ENCODE data around the gene ZBTB16. TPM values are rescaled to one million over a fixed set of nuclear protein-coding genes. Genes with fewer than 3 reads are reported as not detected.

Gene ZBTB16
- total and polyA plus RNA-seq, 2 donors (not counting 3 experiments of a cell fraction or from before 2014, with no cell fraction given): 9.8 to 20.3 TPM

DNA sequence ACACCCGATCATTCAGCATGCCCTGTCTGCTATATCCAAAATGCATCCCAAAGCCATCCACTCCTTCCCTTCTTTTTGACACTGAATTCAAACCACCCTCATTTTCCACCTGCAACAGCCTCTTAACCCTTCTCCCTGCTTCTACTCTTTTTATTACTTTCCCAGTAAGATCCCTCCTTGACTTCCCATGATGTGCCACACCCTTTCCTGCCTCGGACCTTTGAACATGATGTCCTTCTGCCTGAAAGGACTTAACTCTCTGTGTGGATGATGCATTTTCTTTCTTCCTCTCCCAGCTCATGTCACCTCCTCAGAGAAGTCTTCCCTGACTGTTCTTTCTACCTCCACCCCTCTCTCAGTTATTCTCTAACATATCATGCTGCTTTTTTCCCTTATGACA lies 48.1 kb upstream of the ZBTB16 start:
- Histone ChIP-seq H3K36me3 (ENCODE audit: control insufficient read depth in 2 of 2, extremely low read depth in 1 of 2, insufficient read depth in 2 of 2, low read length in 2 of 2) (no peaks in the 10 kb centered on the region), H3K9ac (replicated peaks; ENCODE audit: extremely low read depth, insufficient read depth, low read length) (no peak overlapping the region), H2AFZ (ENCODE audit: low read depth, low read length) (no peak overlapping the region), H4K20me1 (replicated peaks; ENCODE audit: control insufficient read depth, extremely low read depth, insufficient read depth, low read length) (no peaks in the 10 kb centered on the region), H3K79me2 (ENCODE audit: control insufficient read depth, insufficient read depth, low read length) (no peaks in the 10 kb centered on the region), H3K4me1 (ENCODE audit: control insufficient read depth, extremely low read depth, insufficient read depth, low read length) (no peaks in the 10 kb centered on the region), H3K27me3 (ENCODE audit: control insufficient read depth in 2 of 2, insufficient read depth in 2 of 2, low read length in 2 of 2) (peaks cover 2 to 3% of the 10 kb centered on the region in 2 experiments), H3K4me2 (ENCODE audit: insufficient read depth, low read length) (no peak overlapping the region), H3K9me3 (replicated peaks; ENCODE audit: control insufficient read depth, insufficient read depth, low read length) (no peaks in the 10 kb centered on the region), H3K4me3 (replicated peaks in 1 of 3; ENCODE audit: insufficient read depth in 1 of 3, low read depth in 1 of 3, low read length in 3 of 3) (no peak overlapping the region), H3K9me1 (replicated peaks; ENCODE audit: control insufficient read depth, extremely low read depth, insufficient read depth, low read length) (no peaks in the 10 kb centered on the region), H3K27ac (ENCODE audit: insufficient read depth, low read depth, low read length) (no peak overlapping the region)
- no TSS peak for BruUV-seq (replicated peaks)
- POLR2A ChIA-PET: no interaction called here
- intact Hi-C loops (cut with micrococcal nuclease) (no loop called here), dilution Hi-C loops (cut with MboI; ENCODE audit: extremely low pct_ligation_motif_present, low sequenced_read_pairs) (no loop called here)
- no peak for TF ChIP-seq POLR2AphosphoS5 (IDR thresholded peaks at IDR 0.05; ENCODE audit: insufficient read depth, low read depth, low read length)
- TF ChIP-seq JUN (IDR thresholded peaks at IDR 0.05; ENCODE audit: borderline replicate concordance, insufficient read depth, insufficient read length, low read depth): no peak
- TF ChIP-seq FOS (IDR thresholded peaks at IDR 0.05; ENCODE audit: borderline replicate concordance, insufficient read depth, low read length): no peak
- TF ChIP-seq MAX (IDR thresholded peaks at IDR 0.05; ENCODE audit: insufficient read depth, insufficient read length): no peak
- no peak for TF ChIP-seq EZH2 (IDR thresholded peaks at IDR 0.05; ENCODE audit: borderline replicate concordance, low read depth, low read length, severe bottlenecking)
- no peak for TF ChIP-seq POLR2A (IDR thresholded peaks at IDR 0.05; ENCODE audit: low read depth, low read length)
- TF ChIP-seq GATA2 (IDR thresholded peaks at IDR 0.05; ENCODE audit: insufficient read depth, insufficient read length, low read depth, low read length): no peak
- CTCF ChIA-PET: no interaction called here
- DNase-seq (ENCODE audit: low read depth, low spot score): no peak
- no peak for FAIRE-seq

- intact Hi-C loops (cut with micrococcal nuclease): no loop called here
- FAIRE-seq: no peak
- Histone ChIP-seq H3K9ac (replicated peaks; ENCODE audit: extremely low read depth, insufficient read depth, low read length) (no peak overlapping the region), H3K4me1 (ENCODE audit: control insufficient read depth, extremely low read depth, insufficient read depth, low read length) (no peaks in the 10 kb centered on the region), H3K9me1 (replicated peaks; ENCODE audit: control insufficient read depth, extremely low read depth, insufficient read depth, low read length) (no peaks in the 10 kb centered on the region), H3K79me2 (ENCODE audit: control insufficient read depth, insufficient read depth, low read length) (no peaks in the 10 kb centered on the region), H3K4me2 (ENCODE audit: insufficient read depth, low read length) (no peak overlapping the region), H2AFZ (ENCODE audit: low read depth, low read length) (no peak overlapping the region), H3K27ac (ENCODE audit: insufficient read depth, low read depth, low read length) (no peak overlapping the region), H3K4me3 (replicated peaks in 1 of 3; ENCODE audit: insufficient read depth in 1 of 3, low read depth in 1 of 3, low read length in 3 of 3) (no peak overlapping the region), H3K36me3 (ENCODE audit: control insufficient read depth in 2 of 2, extremely low read depth in 1 of 2, insufficient read depth in 2 of 2, low read length in 2 of 2) (no peaks in the 10 kb centered on the region), H4K20me1 (replicated peaks; ENCODE audit: control insufficient read depth, extremely low read depth, insufficient read depth, low read length) (no peaks in the 10 kb centered on the region), H3K9me3 (replicated peaks; ENCODE audit: control insufficient read depth, insufficient read depth, low read length) (no peaks in the 10 kb centered on the region), H3K27me3 (ENCODE audit: control insufficient read depth in 2 of 2, insufficient read depth in 2 of 2, low read length in 2 of 2) (peaks cover 0 to 3% of the 10 kb centered on the region in 2 experiments)
- dilution Hi-C loops (cut with MboI; ENCODE audit: extremely low pct_ligation_motif_present, low sequenced_read_pairs): no loop called here
- ChIA-PET POLR2A (no interaction called here), CTCF (interaction anchor here (1.5 to 3.1 kb wide), 2 partner anchors 12 to 246 kb away, joined by 6 to 17 read pairs; no protein-coding TSS in a partner anchor)
- BruUV-seq (replicated peaks): no TSS peak
- no peak for TF ChIP-seq JUN (IDR thresholded peaks at IDR 0.05; ENCODE audit: borderline replicate concordance, insufficient read depth, insufficient read length, low read depth)
- no peak for TF ChIP-seq MYC (IDR thresholded peaks at IDR 0.05; ENCODE audit: low read depth, low read length)
- no peak for TF ChIP-seq MAX (IDR thresholded peaks at IDR 0.05; ENCODE audit: insufficient read depth, insufficient read length)
- TF ChIP-seq FOS (IDR thresholded peaks at IDR 0.05; ENCODE audit: borderline replicate concordance, insufficient read depth, low read length): no peak
- TF ChIP-seq, protein P1, sequence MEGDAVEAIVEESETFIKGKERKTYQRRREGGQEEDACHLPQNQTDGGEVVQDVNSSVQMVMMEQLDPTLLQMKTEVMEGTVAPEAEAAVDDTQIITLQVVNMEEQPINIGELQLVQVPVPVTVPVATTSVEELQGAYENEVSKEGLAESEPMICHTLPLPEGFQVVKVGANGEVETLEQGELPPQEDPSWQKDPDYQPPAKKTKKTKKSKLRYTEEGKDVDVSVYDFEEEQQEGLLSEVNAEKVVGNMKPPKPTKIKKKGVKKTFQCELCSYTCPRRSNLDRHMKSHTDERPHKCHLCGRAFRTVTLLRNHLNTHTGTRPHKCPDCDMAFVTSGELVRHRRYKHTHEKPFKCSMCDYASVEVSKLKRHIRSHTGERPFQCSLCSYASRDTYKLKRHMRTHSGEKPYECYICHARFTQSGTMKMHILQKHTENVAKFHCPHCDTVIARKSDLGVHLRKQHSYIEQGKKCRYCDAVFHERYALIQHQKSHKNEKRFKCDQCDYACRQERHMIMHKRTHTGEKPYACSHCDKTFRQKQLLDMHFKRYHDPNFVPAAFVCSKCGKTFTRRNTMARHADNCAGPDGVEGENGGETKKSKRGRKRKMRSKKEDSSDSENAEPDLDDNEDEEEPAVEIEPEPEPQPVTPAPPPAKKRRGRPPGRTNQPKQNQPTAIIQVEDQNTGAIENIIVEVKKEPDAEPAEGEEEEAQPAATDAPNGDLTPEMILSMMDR (IDR thresholded peaks at IDR 0.05; ENCODE audit: extremely low read depth in 1 of 2, insufficient read depth in 1 of 2, low read depth in 1 of 2, low read length in 2 of 2): no peak
- no peak for TF ChIP-seq GATA2 (IDR thresholded peaks at IDR 0.05; ENCODE audit: insufficient read depth, insufficient read length, low read depth, low read length)
- DNase-seq (ENCODE audit: low read depth, low spot score): no peak
Measured at GRCh38 chr11:114015117-114015516, 44.4 kb upstream of the ZBTB16 start.

Data from endothelial cell of umbilical vein (primary cell).